BE2C (cell line): ENCODE results near the gene NELFB.

Experiments used
- DNase-seq: peaks from one replicate; pipeline ENCODE4 v3.0.0-alpha.2; 2020
- H3K27me3 ChIP-seq: fragments of 250-450 bp; sonication (Bioruptor Pico); 2 replicates; pipeline ENCODE4 v1.5.1; 2020; ENCODE audit warnings: mild to moderate bottlenecking
- H3K36me3 ChIP-seq: fragments of 250-450 bp; sonication (Bioruptor Pico); 2 replicates; pipeline ENCODE4 v1.5.1; 2020; ENCODE audit warnings: mild to moderate bottlenecking
- H3K4me1 ChIP-seq: fragments of 250-450 bp; sonication (Bioruptor Pico); 2 replicates; pipeline ENCODE4 v1.5.1; 2020
- H3K4me3 ChIP-seq: 2 replicates; pipeline ENCODE4 v1.5.1; 2011; ENCODE audit warnings: low read depth, low read length
- H3K9me3 ChIP-seq: fragments of 250-450 bp; sonication (Bioruptor Pico); 2 replicates; pipeline ENCODE4 v1.5.1; 2020
- CTCF ChIP-seq: IDR thresholded peaks from 2 replicates; pipeline ENCODE4 v1.5.1; 2012; ENCODE audit warnings: mild to moderate bottlenecking, low read depth, low read length

Gene NELFB

GRCh38 chr9:137272241-137273094, 17.3 kb downstream of the NELFB start:
- DNase-seq, result no peak
- H3K4me1 ChIP-seq, result peaks cover 12% of the 10 kb centered on the region
- no peak for TF ChIP-seq CTCF
- H3K27me3 ChIP-seq, result no peaks in the 10 kb centered on the region
- no peaks in the 10 kb centered on the region for H3K9me3 ChIP-seq
- H3K4me3 ChIP-seq, result no peak overlapping the region
- H3K36me3 ChIP-seq, result peaks cover 33% of the 10 kb centered on the region

- H3K4me1 ChIP-seq, result peaks cover 12% of the 10 kb centered on the region
- peaks cover 28% of the 10 kb centered on the region for H3K36me3 ChIP-seq
- H3K4me3 ChIP-seq, result no peak overlapping the region
- H3K27me3 ChIP-seq, result no peaks in the 10 kb centered on the region
- H3K9me3 ChIP-seq, result no peaks in the 10 kb centered on the region
- TF ChIP-seq CTCF, result no peak
- DNase-seq, result no peak
Observed at GRCh38 chr9:137273095-137273490, 18.0 kb downstream of the NELFB start.

GRCh38 chr9:137273611-137274320, 18.6 kb downstream of the NELFB start:
- H3K36me3 ChIP-seq, result peaks cover 24% of the 10 kb centered on the region

GRCh38 chr9:137275203-137275587, 20.1 kb downstream of the NELFB start:
- TF ChIP-seq CTCF, result no peak
- Histone ChIP-seq H3K27me3 (no peaks in the 10 kb centered on the region), H3K4me3 (no peak overlapping the region), H3K9me3 (no peaks in the 10 kb centered on the region), H3K4me1 (peaks cover 12% of the 10 kb centered on the region), H3K36me3 (peaks cover 16% of the 10 kb centered on the region)
- no peak for DNase-seq

More at GRCh38 chr9:137273611-137274320, 18.6 kb downstream of the NELFB start:
- TF ChIP-seq CTCF, result no peak
- Histone ChIP-seq H3K27me3 (no peaks in the 10 kb centered on the region), H3K4me1 (peaks cover 12% of the 10 kb centered on the region), H3K4me3 (no peak overlapping the region), H3K9me3 (no peaks in the 10 kb centered on the region)
- DNase-seq, result no peak

GRCh38 chr9:137275588-137276472, 20.7 kb downstream of the NELFB start:
- Histone ChIP-seq H3K27me3 (no peaks in the 10 kb centered on the region), H3K4me3 (no peak overlapping the region), H3K36me3 (peaks cover 13% of the 10 kb centered on the region), H3K4me1 (peaks cover 12% of the 10 kb centered on the region), H3K9me3 (no peaks in the 10 kb centered on the region)
- TF ChIP-seq CTCF, result no peak
- no peak for DNase-seq
